Liver (tissue), 9 donors: Measurements from ENCODE around the gene RRM2. TPM values are rescaled to one million over a fixed set of nuclear protein-coding genes. Genes with fewer than 3 reads are reported as not detected.

Experiments
- DNase-seq: peaks from one replicate; pipeline ENCODE4 v3.0.0-alpha.2; 2017; ENCODE audit warnings: low spot score
- H3K27ac ChIP-seq, 2 donors: one replicate each; pipeline ENCODE4 v1.7.0; 2013; ENCODE audit warnings: inconsistent platforms in 2 of 2, low read length in 2 of 2, control low read depth in 1 of 2, low read depth in 1 of 2, mild to moderate bottlenecking in 1 of 2
- H3K27me3 ChIP-seq, 4 donors: one replicate each; pipeline versions ENCODE4 v1.6.1 to v1.7.0; 2013; ENCODE audit warnings: low read length in 3 of 4, inconsistent platforms in 1 of 4, mild to moderate bottlenecking in 1 of 4, moderate library complexity in 1 of 4; ENCODE audit not compliant: control insufficient read depth in 4 of 4, insufficient read depth in 4 of 4
- H3K36me3 ChIP-seq, 4 donors: one replicate each; pipeline versions ENCODE4 v1.6.1 to v1.7.0; 2013; ENCODE audit warnings: low read length in 3 of 4, mild to moderate bottlenecking in 3 of 4, low read depth in 1 of 4, moderate library complexity in 1 of 4; ENCODE audit not compliant: control insufficient read depth in 4 of 4, insufficient read depth in 3 of 4
- H3K4me1 ChIP-seq, 4 donors: one replicate each; pipeline versions ENCODE4 v1.6.1 to v1.7.0; 2013; ENCODE audit warnings: low read length in 3 of 4, mild to moderate bottlenecking in 3 of 4, moderate library complexity in 1 of 4; ENCODE audit not compliant: control insufficient read depth in 4 of 4, insufficient read depth in 4 of 4
- H3K4me3 ChIP-seq, 3 donors: one replicate each; pipeline versions ENCODE4 v1.6.1 to v1.7.0; 2013; ENCODE audit warnings: low read length in 3 of 3, control low read depth in 1 of 3, low read depth in 1 of 3, mild to moderate bottlenecking in 1 of 3
- H3K9ac ChIP-seq, 2 donors: one replicate each; pipeline ENCODE4 v1.7.0; 2013; ENCODE audit warnings: low read length in 2 of 2, mild to moderate bottlenecking in 2 of 2, moderate library complexity in 2 of 2, control low read depth in 1 of 2, low read depth in 1 of 2
- H3K9me3 ChIP-seq, 4 donors: one replicate each; pipeline versions ENCODE4 v1.6.1 to v1.7.0; 2013; ENCODE audit warnings: low read length in 3 of 4; ENCODE audit not compliant: control insufficient read depth in 4 of 4
- ATF3 ChIP-seq: IDR thresholded peaks from 2 replicates; pipeline ENCODE4 v1.6.1; 2016; ENCODE audit warnings: antibody characterized with exemption
- CTCF ChIP-seq: fragments of 150-350 bp; IDR thresholded peaks from 2 replicates; pipeline ENCODE4 v1.5.1; 2017; ENCODE audit warnings: improper control_type of control experiment, low read depth, low read length; ENCODE audit not compliant: missing input control
- EGR1 ChIP-seq, 2 donors: IDR thresholded peaks; 2 replicates each; pipeline ENCODE4 v1.6.1; 2016 to 2018; ENCODE audit warnings: antibody characterized with exemption in 2 of 2, low read depth in 2 of 2
- FOXA1 ChIP-seq: IDR thresholded peaks from 2 replicates; pipeline ENCODE4 v1.6.1; 2016; ENCODE audit warnings: antibody characterized with exemption
- FOXA2 ChIP-seq: IDR thresholded peaks from 2 replicates; pipeline ENCODE4 v1.6.1; 2016; ENCODE audit warnings: antibody characterized with exemption
- GABPA ChIP-seq, 2 donors: IDR thresholded peaks in 1 of 2; conservative IDR thresholded peaks in 1 of 2; 2 replicates each; pipeline ENCODE4 v1.6.1; 2016; ENCODE audit warnings: antibody characterized with exemption in 2 of 2, mild to moderate bottlenecking in 1 of 2, moderate library complexity in 1 of 2
- HNF4A ChIP-seq, 2 donors: conservative IDR thresholded peaks; 2 replicates each; pipeline ENCODE4 v1.6.1; 2016; ENCODE audit warnings: antibody characterized with exemption in 2 of 2, mild to moderate bottlenecking in 2 of 2
- HNF4G ChIP-seq: IDR thresholded peaks from 2 replicates; pipeline ENCODE4 v1.6.1; 2016; ENCODE audit warnings: antibody characterized with exemption
- JUND ChIP-seq, 2 donors: IDR thresholded peaks; 2 replicates each; pipeline ENCODE4 v1.6.1; 2016; ENCODE audit warnings: antibody characterized with exemption in 2 of 2
- MAX ChIP-seq: IDR thresholded peaks from 2 replicates; pipeline ENCODE4 v1.6.1; 2016; ENCODE audit warnings: antibody characterized with exemption
- NR2F2 ChIP-seq: IDR thresholded peaks from 2 replicates; pipeline ENCODE4 v1.6.1; 2016; ENCODE audit warnings: antibody characterized with exemption
- RAD21 ChIP-seq, 2 donors: IDR thresholded peaks; 2 replicates each; pipeline ENCODE4 v1.6.1; 2016; ENCODE audit warnings: antibody characterized with exemption in 2 of 2, mild to moderate bottlenecking in 2 of 2
- REST ChIP-seq: IDR thresholded peaks from 2 replicates; pipeline ENCODE4 v1.6.1; 2016; ENCODE audit warnings: antibody characterized with exemption, mild to moderate bottlenecking
- RXRA ChIP-seq, 2 donors: IDR thresholded peaks; 2 replicates each; pipeline ENCODE4 v1.6.1; 2017 to 2018; ENCODE audit warnings: antibody characterized with exemption in 2 of 2, mild to moderate bottlenecking in 1 of 2
- SP1 ChIP-seq: IDR thresholded peaks from 2 replicates; pipeline ENCODE4 v1.6.1; 2018; ENCODE audit warnings: antibody characterized with exemption, mild to moderate bottlenecking
- TAF1 ChIP-seq: conservative IDR thresholded peaks from 2 replicates; pipeline ENCODE4 v1.6.1; 2016; ENCODE audit warnings: antibody characterized with exemption, mild to moderate bottlenecking
- YY1 ChIP-seq: IDR thresholded peaks from 2 replicates; pipeline ENCODE4 v1.6.1; 2016; ENCODE audit warnings: antibody characterized with exemption, mild to moderate bottlenecking
- ZBTB33 ChIP-seq: IDR thresholded peaks from 2 replicates; pipeline ENCODE4 v1.6.1; 2016; ENCODE audit warnings: antibody characterized with exemption
- WGBS: extraction: QIAGEN DNeasy Blood & Tissue Kit; methylation state at CpG from one replicate; pipeline ENCODE4 v1.1.7; 2013; 5-methylcytosine and 5-hydroxymethylcytosine counted together
- polyA plus RNA-seq, 2 donors: library from polyadenylated mRNA; stranded (reverse) in 1 of 2; unstranded in 1 of 2; fragments of 200-250 nt in 1 of 2; fragments of >200 nt in 1 of 2; fragmentation: Nextera tagmentation in 1 of 2; extraction: Ambion mirVana in 1 of 2; gene quantifications; one replicate each; pipeline versions ENCODE4 v1.2.1 to v1.2.3, GENCODE V29; 2013 to 2015
- total RNA-seq, 2 donors: library from RNA; depleted of rRNA; stranded (reverse); fragments of >200 nt; gene quantifications; one replicate each; pipeline ENCODE4 v1.2.3, GENCODE V29; 2014
- donor health status: healthy.
- donor health status: healthy.
- donor health status: healthy.
- donor health status: healthy.
- donor health status: healthy.

Gene RRM2
- total and polyA plus RNA-seq, 4 donors, result 3.9 to 124 (median 18.5) TPM

GRCh38 chr2:10119601-10120157 lies 2.9 kb upstream of the RRM2 start:
- 65% methylated on average over 14 of the region's 14 CpGs for WGBS
- Histone ChIP-seq H3K9ac (peak overlapping the region in 1 of 2 donors; percentile 24), H3K27ac (peak overlapping the region; percentile 81 to 88), H3K36me3 (no peaks in the 10 kb centered on the region), H3K4me1 (peaks cover 20 to 35% (median 28%) of the 10 kb centered on the region in 4 donors), H3K27me3 (no peaks in the 10 kb centered on the region), H3K4me3 (peak overlapping the region in 1 of 3 donors; percentile 65), H3K9me3 (no peaks in the 10 kb centered on the region)
- TF ChIP-seq FOXA1, result no peak
- TF ChIP-seq ATF3, result no peak
- TF ChIP-seq ZBTB33, result no peak
- no peak for TF ChIP-seq EGR1 (IDR thresholded peaks at IDR 0.05; ENCODE audit: low read depth in 2 of 2)
- no peak for DNase-seq

- peak; percentile 96 for DNase-seq
- H3K9me3 ChIP-seq, result no peaks in the 10 kb centered on the region
- peaks cover 20 to 35% (median 28%) of the 10 kb centered on the region in 4 donors for H3K4me1 ChIP-seq
- H3K4me3 ChIP-seq, result peak overlapping the region; percentile 55 to 65 (median 57)
- H3K27ac ChIP-seq, result peak overlapping the region; percentile 81 to 88
- H3K27me3 ChIP-seq, result no peaks in the 10 kb centered on the region
- no peaks in the 10 kb centered on the region for H3K36me3 ChIP-seq
- peak overlapping the region in 1 of 2 donors; percentile 53 for H3K9ac ChIP-seq
- WGBS, result under 1% methylated on average over 60 of the region's 60 CpGs
- TF ChIP-seq NR2F2, result no peak
- TF ChIP-seq FOXA2, result no peak
- peak; percentile 79 to 88 for TF ChIP-seq HNF4A (conservative IDR thresholded peaks at IDR 0.05)
- peak; percentile 27 to 51 for TF ChIP-seq EGR1 (IDR thresholded peaks at IDR 0.05; ENCODE audit: low read depth in 2 of 2)
- no peak for TF ChIP-seq ZBTB33
- TF ChIP-seq REST, result no peak
- TF ChIP-seq FOXA1, result no peak
- TF ChIP-seq ATF3, result no peak
- TF ChIP-seq RXRA (IDR thresholded peaks at IDR 0.05), result peak; percentile 63 to 73
- TF ChIP-seq GABPA (IDR thresholded peaks at IDR 0.05 in 1 of 2, conservative IDR thresholded peaks at IDR 0.05 in 1 of 2), result peak; percentile 59 to 84
- TF ChIP-seq CTCF, result no peak
- TF ChIP-seq HNF4G, result peak; percentile 41
- no peak for TF ChIP-seq MAX
- peak; percentile 36 for TF ChIP-seq TAF1
- peak; percentile 82 for TF ChIP-seq SP1
- peak in 1 of 2 donors; percentile 42 for TF ChIP-seq RAD21 (IDR thresholded peaks at IDR 0.05)
- TF ChIP-seq YY1, result peak; percentile 78
- peak in 1 of 2 donors; percentile 3 for TF ChIP-seq JUND (IDR thresholded peaks at IDR 0.05)
Measured at GRCh38 chr2:10120158-10120876, 2.2 kb upstream of the RRM2 start.
